CD4-positive, alpha-beta T cell treated with Interleukin-1 beta for 1 hour (primary cell): ENCODE results near the gene ATRIP.
"Not testable (repeated sequence)": the region's sequence is repeated elsewhere in the genome, so short reads cannot be mapped to it uniquely, and the experiment has no call there.

Source experiments
- DNase-seq, 2 donors: peaks; one replicate each; pipeline ENCODE4 v3.0.0-alpha.2; 2020 to 2022

Gene ATRIP

GRCh38 chr3:48439820-48440589 lies 6.5 kb upstream of the ATRIP start, which contains the start of the genes CCDC51 and TMA7:
Gene CCDC51, minus strand, starts transcription at chr3:48440119. Its CDS starts 4,991 bp downstream, at chr3:48435128.
Gene TMA7, plus strand, starts transcription at chr3:48440257. Its CDS starts 40 bp downstream, at chr3:48440297.
- peak; percentile 98 for DNase-seq

GRCh38 chr3:48440590-48440958 lies 6.0 kb upstream of the ATRIP start:
- DNase-seq: peak in 1 of 2 donors; percentile 24

GRCh38 chr3:48441940-48442339 lies 4.6 kb upstream of the ATRIP start:
- no peak for DNase-seq

GRCh38 chr3:48445277-48445882 lies 1.2 kb upstream of the ATRIP start:
- no peak for DNase-seq

GRCh38 chr3:48446043-48446424 lies 503 bp upstream of the ATRIP start:
- no peak for DNase-seq

- no peak for DNase-seq
Observed at GRCh38 chr3:48451270-48451669, 4.7 kb downstream of the ATRIP start.

GRCh38 chr3:48456456-48456855 lies 9.9 kb downstream of the ATRIP start:
- no peak for DNase-seq

- no peak for DNase-seq
Observed at GRCh38 chr3:48459331-48459730, 12.8 kb downstream of the ATRIP start.

- no peak for DNase-seq
Observed at GRCh38 chr3:48459773-48460516, 13.4 kb downstream of the ATRIP start.

- DNase-seq: no peak
Observed at GRCh38 chr3:48460517-48460902, 14.0 kb downstream of the ATRIP start.

- DNase-seq: not testable (repeated sequence)
Observed at GRCh38 chr3:48461767-48462166, 15.2 kb downstream of the ATRIP start.

GRCh38 chr3:48463703-48464102 lies 17.2 kb downstream of the ATRIP start:
- no peak for DNase-seq

GRCh38 chr3:48464713-48465221 lies 18.2 kb downstream of the ATRIP start:
- no peak for DNase-seq

GRCh38 chr3:48465237-48465530 lies 18.6 kb downstream of the ATRIP start:
- no peak for DNase-seq

GRCh38 chr3:48465531-48466378 lies 19.2 kb downstream of the ATRIP start:
- peak; percentile 81 to 90 for DNase-seq

- peak; percentile 29 to 45 for DNase-seq
Observed at GRCh38 chr3:48466386-48467109, 20.0 kb downstream of the ATRIP start.

GRCh38 chr3:48467110-48467454 lies 20.5 kb downstream of the ATRIP start:
- DNase-seq: no peak

- DNase-seq: no peak
Observed at GRCh38 chr3:48467473-48468267, 21.1 kb downstream of the ATRIP start.

GRCh38 chr3:48468329-48468731 lies 21.8 kb downstream of the ATRIP start:
- DNase-seq: no peak

- DNase-seq: no peak
Observed at GRCh38 chr3:48469046-48469915, 22.7 kb downstream of the ATRIP start.
